KBM-7 (cell line): ENCODE results near the gene PHC1.

Source experiments
- DNase-seq: peaks from one replicate; pipeline ENCODE4 v3.0.0-alpha.2; 2015
- in situ Hi-C: fragments of 300-500 bp; cut with MboI; formaldehyde crosslinking; loops from 2 replicates; pipeline ENCODE4 v1.14.3; 2020; ENCODE audit warnings: low sequenced_read_pairs, low pct_unique_long_range_greater_than_20kb, mixed read lengths

Gene PHC1

GRCh38 chr12:8943565-8944186 is 29.4 kb downstream of the PHC1 start:
- in situ Hi-C loops: no loop called here
- DNase-seq: no peak

GRCh38 chr12:8946733-8947132 is 32.4 kb downstream of the PHC1 start:
- in situ Hi-C loops: no loop called here

DNA sequence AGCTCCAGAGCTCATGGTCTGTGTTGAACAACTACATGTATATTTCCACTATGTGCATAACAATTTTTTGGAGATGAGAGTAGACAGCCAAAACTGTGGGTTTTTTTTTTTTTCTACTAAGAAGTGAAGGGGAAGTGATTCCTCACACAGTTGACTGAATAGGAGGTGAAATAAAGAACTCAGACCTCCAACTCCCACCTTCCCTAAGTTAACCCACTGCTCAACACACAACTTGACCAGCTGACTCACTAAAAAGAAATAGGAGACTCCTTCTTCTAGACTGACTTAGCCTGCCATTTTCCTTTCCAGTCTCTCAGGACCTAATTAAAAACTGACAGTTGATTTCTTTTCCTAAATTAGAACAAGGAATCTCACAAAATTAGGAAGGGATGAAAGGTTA is 33.4 kb downstream of the PHC1 start:
- in situ Hi-C loops: no loop called here
- peak; percentile 66 for DNase-seq

More at GRCh38 chr12:8946733-8947132, 32.4 kb downstream of the PHC1 start:
- DNase-seq: no peak

- DNase-seq: peak; percentile 75
- in situ Hi-C loops: no loop called here
Measured at GRCh38 chr12:8948701-8949341, 34.5 kb downstream of the PHC1 start.

GRCh38 chr12:8949342-8950220 is 35.3 kb downstream of the PHC1 start, which contains the start of gene M6PR:
Gene M6PR, minus strand, starts transcription at chr12:8949645. Its CDS starts 3,241 bp downstream, at chr12:8946404.
- in situ Hi-C loops: no loop called here
- DNase-seq: peak; percentile 98

DNA sequence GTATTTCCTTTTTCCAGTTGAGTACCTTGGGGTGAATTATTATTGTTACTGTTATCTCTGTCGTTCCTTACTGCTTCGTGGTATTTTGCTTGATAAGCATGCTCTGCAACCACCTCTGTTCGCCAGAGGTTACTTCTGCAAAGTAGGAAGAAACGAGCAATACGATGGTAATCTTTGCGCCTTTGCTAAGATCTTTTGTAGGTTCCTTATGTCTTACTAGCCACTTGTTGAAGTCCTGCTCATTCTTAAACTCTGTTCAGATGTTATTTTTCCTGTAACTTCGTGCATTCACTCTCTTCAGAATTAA is 35.9 kb downstream of the PHC1 start:
- in situ Hi-C loops: no loop called here
- no peak for DNase-seq

DNA sequence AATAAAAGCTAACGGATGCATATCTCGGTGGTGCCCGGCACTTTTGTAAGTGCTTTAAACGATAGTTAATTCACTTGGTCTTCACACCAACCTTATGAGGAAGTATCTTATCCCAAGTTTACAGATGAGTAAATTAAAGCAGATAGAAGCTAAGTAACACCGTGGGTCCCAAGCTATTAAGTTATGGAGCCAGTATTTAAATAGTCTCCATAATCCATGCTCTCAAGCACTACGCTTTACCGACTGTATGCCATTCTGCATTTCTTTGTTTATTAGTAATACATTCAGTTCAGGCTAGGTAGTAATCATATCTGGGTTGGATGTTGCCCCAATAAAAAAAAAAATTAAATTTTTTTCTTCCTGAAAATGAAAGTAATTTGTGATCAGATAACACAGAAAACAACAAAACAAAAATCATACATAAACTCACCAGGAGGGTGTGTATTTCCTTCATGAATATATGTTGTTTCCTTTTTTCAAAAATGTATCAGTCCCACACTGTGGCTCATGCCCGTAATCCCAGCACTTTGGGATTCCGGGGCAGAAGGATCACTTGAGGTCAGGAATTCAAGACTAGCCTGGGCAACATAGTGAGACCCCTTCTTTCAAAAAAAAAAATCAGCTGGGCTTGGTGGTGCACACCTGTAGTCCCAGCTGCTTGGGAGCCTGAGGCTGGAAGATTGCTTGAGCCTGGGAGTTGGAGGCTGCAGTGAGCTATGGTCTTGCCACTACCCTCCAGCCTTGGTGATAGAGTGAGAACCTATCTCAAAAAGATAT is 36.6 kb downstream of the PHC1 start:
- in situ Hi-C loops: no loop called here
- DNase-seq: no peak

- in situ Hi-C loops: no loop called here
- no peak for DNase-seq
Measured at GRCh38 chr12:8951744-8952143, 37.4 kb downstream of the PHC1 start.

DNA sequence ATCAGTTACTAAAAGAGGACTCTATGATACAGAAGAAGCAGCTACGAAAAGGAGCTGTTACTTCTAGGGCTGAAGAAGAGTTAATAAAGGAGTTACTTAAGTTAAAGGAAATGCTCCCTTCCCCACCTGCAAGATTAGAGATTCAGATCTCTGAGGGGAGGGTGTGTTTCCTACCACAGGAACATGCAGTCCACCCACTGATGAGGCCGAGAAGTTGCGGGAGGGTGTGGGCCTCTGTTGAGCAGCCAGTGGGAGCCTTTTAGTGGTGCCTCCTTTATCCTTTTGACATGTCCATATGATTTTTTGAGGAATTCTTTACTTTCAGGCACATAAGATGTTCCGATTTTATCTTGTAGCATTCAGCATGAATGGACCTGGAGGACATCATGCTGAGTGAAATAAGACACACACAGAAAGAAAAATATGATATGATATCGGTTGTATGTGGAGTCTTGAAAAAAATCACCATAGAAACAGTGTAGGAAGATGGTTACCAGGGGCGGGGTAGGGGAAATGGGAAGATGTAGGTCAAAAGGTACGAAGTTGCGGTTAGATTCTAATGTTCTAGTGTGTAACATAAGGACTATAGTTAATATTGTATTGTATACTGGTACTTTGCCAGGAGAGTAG is 39.6 kb downstream of the PHC1 start:
- DNase-seq: no peak
- in situ Hi-C loops: no loop called here

DNA sequence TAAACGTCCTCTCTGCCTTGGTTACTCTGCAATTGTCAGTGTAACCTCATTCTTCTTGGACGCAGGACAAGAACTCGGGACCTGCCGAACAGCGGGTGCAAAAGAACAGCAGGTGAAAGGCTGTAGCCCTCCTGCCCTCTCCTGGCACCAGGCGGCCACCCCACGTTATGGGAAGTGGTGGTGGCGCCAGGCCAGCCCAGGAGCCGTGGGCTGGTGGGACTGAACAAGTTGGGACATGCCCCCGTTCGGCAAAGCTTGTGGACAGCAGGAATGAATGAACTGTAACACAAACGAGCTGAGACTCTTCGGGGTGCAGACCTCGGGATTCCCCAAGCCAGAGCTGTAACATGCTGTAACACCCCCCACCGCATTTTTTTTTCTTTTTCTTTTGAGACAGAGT is 41.8 kb downstream of the PHC1 start:
- in situ Hi-C loops: no loop called here
- no peak for DNase-seq

DNA sequence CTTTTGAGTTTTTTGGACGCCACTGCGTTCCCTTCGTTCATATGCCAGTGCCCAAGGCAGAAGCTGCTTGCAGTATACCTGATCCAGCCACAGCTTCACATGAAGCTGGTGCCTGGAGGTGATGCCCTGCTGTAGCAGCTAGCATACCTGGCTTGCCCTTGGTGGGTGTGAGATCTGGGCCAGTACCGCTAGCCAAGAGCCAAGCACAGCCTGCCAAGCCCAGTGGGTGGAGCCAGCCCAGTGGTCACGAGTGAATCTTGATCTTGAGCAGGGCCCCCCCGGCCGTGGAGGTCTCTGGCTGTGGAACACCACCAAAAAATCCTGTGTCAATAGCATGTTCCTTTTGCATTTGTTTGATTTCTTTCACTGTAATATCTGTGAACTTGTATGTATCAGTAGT is 42.5 kb downstream of the PHC1 start:
- DNase-seq: no peak
- in situ Hi-C loops: no loop called here

DNA sequence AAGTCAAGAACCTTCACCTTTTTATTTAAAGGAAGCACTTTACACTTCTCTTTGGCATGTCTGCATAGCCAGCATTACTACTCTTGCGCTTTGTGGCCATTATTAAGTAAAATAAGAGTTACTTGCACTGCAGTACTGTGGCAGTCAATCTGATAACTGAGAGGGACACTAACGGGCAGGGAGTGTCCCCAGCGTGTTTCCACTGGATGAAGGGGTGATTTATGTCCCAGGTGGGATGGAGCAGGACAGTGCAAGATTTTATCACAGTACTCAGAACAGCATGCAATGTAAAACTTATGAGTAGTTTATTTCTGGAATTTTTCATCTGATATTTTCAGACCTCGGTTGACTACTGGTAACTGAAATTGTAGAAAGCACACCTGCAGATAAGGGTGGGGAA is 43.3 kb downstream of the PHC1 start:
- in situ Hi-C loops: no loop called here
- DNase-seq: no peak

GRCh38 chr12:8958066-8958465 is 43.8 kb downstream of the PHC1 start:
- peak; percentile 67 for DNase-seq
- in situ Hi-C loops: no loop called here

GRCh38 chr12:8960176-8960575 is 45.9 kb downstream of the PHC1 start:
- in situ Hi-C loops: no loop called here
- DNase-seq: no peak

- DNase-seq: no peak
- in situ Hi-C loops: no loop called here
Measured at GRCh38 chr12:8968761-8969160, 54.5 kb downstream of the PHC1 start.

DNA sequence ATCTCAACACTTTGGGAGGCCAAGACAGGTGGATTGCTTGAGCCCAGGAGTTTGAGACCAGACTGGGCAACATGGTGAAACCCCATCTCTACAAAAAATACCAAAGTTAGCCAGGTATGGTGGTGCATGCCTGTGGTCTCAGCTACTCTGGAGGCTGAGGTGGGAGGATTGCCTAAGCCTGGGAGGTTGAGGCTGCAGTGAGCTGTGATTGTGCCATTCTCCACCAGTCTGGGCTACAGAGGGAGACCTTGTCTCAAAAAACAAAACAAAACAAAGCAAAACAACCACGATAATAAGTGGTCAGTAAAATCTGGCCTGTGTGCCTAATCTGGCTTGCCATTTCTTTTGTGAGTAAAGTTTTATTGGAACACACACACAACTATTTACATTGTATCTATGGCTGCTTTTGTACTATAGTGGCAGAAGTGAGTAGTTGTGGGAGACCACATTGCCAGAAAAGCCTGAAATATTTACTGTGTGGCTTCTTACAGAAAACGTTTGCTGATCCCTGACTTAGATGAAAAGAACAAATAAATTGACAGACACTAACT is 55.6 kb downstream of the PHC1 start:
- in situ Hi-C loops: no loop called here

GRCh38 chr12:8970432-8970831 is 56.1 kb downstream of the PHC1 start:
- in situ Hi-C loops: no loop called here
- no peak for DNase-seq

More for the DNA sequence above, 55.6 kb downstream of the PHC1 start:
- no peak for DNase-seq

GRCh38 chr12:8980137-8980536 is 65.8 kb downstream of the PHC1 start:
- DNase-seq: no peak
- in situ Hi-C loops: no loop called here

- DNase-seq: peak; percentile 28
- in situ Hi-C loops: no loop called here
Measured at GRCh38 chr12:8985213-8985754, 71.0 kb downstream of the PHC1 start.
